Non-pigmented ciliary epithelial cell (primary cell): ENCODE measurements around the gene IFIT3.
"Not testable (repeated sequence)": the region's sequence is repeated elsewhere in the genome, so short reads cannot be mapped to it uniquely, and the experiment has no call there.

ENCODE experiments used
- DNase-seq: peaks from one replicate; pipeline ENCODE4 v3.0.0-alpha.2; 2010; ENCODE audit warnings: low read depth

IFIT3 gene

GRCh38 chr10:89336241-89336640 lies 8.4 kb downstream of the IFIT3 start:
- no peak for DNase-seq

GRCh38 chr10:89337484-89337883 lies 9.7 kb downstream of the IFIT3 start:
- DNase-seq, result peak; percentile 63

- DNase-seq, result no peak
These were observed 10.9 kb downstream of the IFIT3 start for GRCh38 chr10:89338713-89339112.

GRCh38 chr10:89339875-89340274 lies 12.1 kb downstream of the IFIT3 start:
- no peak for DNase-seq

GRCh38 chr10:89341649-89342048 lies 13.9 kb downstream of the IFIT3 start:
- no peak for DNase-seq

- DNase-seq, result peak; percentile 55
These were observed 14.6 kb downstream of the IFIT3 start for GRCh38 chr10:89342206-89342958.

- no peak for DNase-seq
These were observed 15.4 kb downstream of the IFIT3 start for GRCh38 chr10:89343089-89343767.

- no peak for DNase-seq
These were observed 16.4 kb downstream of the IFIT3 start for GRCh38 chr10:89344156-89344555.

GRCh38 chr10:89345367-89346000 lies 17.7 kb downstream of the IFIT3 start:
- DNase-seq, result no peak

- no peak for DNase-seq
These were observed 18.8 kb downstream of the IFIT3 start for GRCh38 chr10:89346405-89347254.

GRCh38 chr10:89347701-89348457 lies 20.1 kb downstream of the IFIT3 start:
- no peak for DNase-seq

- DNase-seq, result no peak
These were observed 20.7 kb downstream of the IFIT3 start for GRCh38 chr10:89348481-89348880.

GRCh38 chr10:89348975-89349374 lies 21.2 kb downstream of the IFIT3 start:
- DNase-seq, result no peak

- DNase-seq, result not testable (repeated sequence)
These were observed 23.0 kb downstream of the IFIT3 start for GRCh38 chr10:89350631-89351315.

- DNase-seq, result no peak
These were observed 23.6 kb downstream of the IFIT3 start for GRCh38 chr10:89351412-89351779.

GRCh38 chr10:89351780-89352597 lies 24.2 kb downstream of the IFIT3 start:
- DNase-seq, result peak; percentile 90

- DNase-seq, result no peak
These were observed 25.0 kb downstream of the IFIT3 start for GRCh38 chr10:89352802-89353201.

- no peak for DNase-seq
These were observed 27.7 kb downstream of the IFIT3 start for GRCh38 chr10:89355394-89355931.

GRCh38 chr10:89357096-89357495 lies 29.3 kb downstream of the IFIT3 start:
- DNase-seq, result no peak

GRCh38 chr10:89357975-89358374 lies 30.2 kb downstream of the IFIT3 start:
- DNase-seq, result no peak
